Calu3 (cell line): ENCODE data around the gene ACSS3. TPM values are rescaled to one million over a fixed set of nuclear protein-coding genes. Genes with fewer than 3 reads are reported as not detected.

Experiments used
- BruUV-seq: library from RNA; stranded (reverse); fragments of 400-500 nt; replicated peaks from 2 replicates; lab custom pipeline; 2021; lab: Mats Ljungman, UMichigan
- CTCF ChIA-PET: fragments of 300-600 bp; sonication (Branson Sonifier 250); formaldehyde crosslinking; loops from one replicate; lab custom pipeline; 2022; ENCODE audit warnings: antibody characterized with exemption; lab: Charles Lee
- DNase-seq: peaks from one replicate; pipeline ENCODE4 v3.0.0; 2022
- H3K27ac Mint-ChIP-seq: one replicate; pipeline ENCODE4 v1.8.0; 2022; ENCODE audit warnings: mixed read lengths; ENCODE audit not compliant: unreplicated experiment
- H3K27me3 Mint-ChIP-seq: one replicate; pipeline ENCODE4 v1.8.0; 2022; ENCODE audit warnings: mixed read lengths; ENCODE audit not compliant: unreplicated experiment
- H3K36me3 Mint-ChIP-seq: one replicate; pipeline ENCODE4 v1.8.0; 2022; ENCODE audit warnings: mild to moderate bottlenecking, moderate library complexity, mixed read lengths; ENCODE audit not compliant: insufficient read depth, unreplicated experiment
- H3K4me1 Mint-ChIP-seq: one replicate; pipeline ENCODE4 v1.8.0; 2022; ENCODE audit warnings: mild to moderate bottlenecking, low read depth, mixed read lengths; ENCODE audit not compliant: unreplicated experiment
- H3K4me3 Mint-ChIP-seq: one replicate; pipeline ENCODE4 v1.8.0; 2022; ENCODE audit warnings: mild to moderate bottlenecking, low read depth, moderate library complexity, mixed read lengths; ENCODE audit not compliant: unreplicated experiment
- H3K9me3 Mint-ChIP-seq: one replicate; pipeline ENCODE4 v1.8.0; 2022; ENCODE audit warnings: low read depth, mixed read lengths; ENCODE audit not compliant: unreplicated experiment
- intact Hi-C: fragments of 100-400 bp; cut with micrococcal nuclease; formaldehyde crosslinking; loops from one replicate; pipeline ENCODE4 v1.10.0; 2022; ENCODE audit not compliant: unreplicated experiment
- total RNA-seq: library from RNA; stranded (reverse); gene quantifications from 2 replicates; pipeline ENCODE4 v1.2.3, GENCODE V29; 2022
- TF ChIP-seq, protein P1 (sequence below): fragments of 200-600 bp; IDR thresholded peaks from one replicate; pipeline ENCODE4 v1.8.0; 2022; ENCODE audit warnings: antibody characterized with exemption; ENCODE audit not compliant: unreplicated experiment

The ACSS3 gene
- total RNA-seq, 1 experiment from 2014 or later: 0.21 TPM

DNA sequence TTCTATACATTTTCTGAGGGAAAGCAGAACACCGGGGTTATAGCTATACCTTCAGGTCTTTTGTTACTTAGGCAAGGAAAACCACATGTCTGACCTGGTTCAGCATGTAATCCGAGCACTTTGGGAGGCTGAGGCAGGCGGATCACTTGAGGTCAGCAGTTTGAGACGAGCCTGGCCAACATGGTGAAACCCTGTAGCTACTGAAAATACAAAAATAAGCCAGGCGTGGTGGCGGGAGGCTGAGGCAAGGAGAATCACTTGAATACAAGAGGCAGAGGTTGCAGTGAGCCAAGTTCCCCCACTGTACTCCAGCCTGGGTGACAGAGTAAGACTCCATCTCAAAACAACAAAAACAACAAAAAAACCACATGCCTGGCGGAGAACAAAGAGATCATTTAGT is 177.6 kb downstream of the ACSS3 start:
- Mint-ChIP-seq H3K36me3 (no peaks in the 10 kb centered on the region), H3K4me3 (no peak overlapping the region), H3K27ac (no peak overlapping the region), H3K27me3 (no peaks in the 10 kb centered on the region), H3K9me3 (no peaks in the 10 kb centered on the region), H3K4me1 (no peaks in the 10 kb centered on the region)
- CTCF ChIA-PET: no interaction called here
- intact Hi-C loops: loop anchor here (5.0 kb wide), 8 partner anchors 108 to 1058 kb away; partner anchors contain the start of gene LIN7A
- TF ChIP-seq, protein P1, sequence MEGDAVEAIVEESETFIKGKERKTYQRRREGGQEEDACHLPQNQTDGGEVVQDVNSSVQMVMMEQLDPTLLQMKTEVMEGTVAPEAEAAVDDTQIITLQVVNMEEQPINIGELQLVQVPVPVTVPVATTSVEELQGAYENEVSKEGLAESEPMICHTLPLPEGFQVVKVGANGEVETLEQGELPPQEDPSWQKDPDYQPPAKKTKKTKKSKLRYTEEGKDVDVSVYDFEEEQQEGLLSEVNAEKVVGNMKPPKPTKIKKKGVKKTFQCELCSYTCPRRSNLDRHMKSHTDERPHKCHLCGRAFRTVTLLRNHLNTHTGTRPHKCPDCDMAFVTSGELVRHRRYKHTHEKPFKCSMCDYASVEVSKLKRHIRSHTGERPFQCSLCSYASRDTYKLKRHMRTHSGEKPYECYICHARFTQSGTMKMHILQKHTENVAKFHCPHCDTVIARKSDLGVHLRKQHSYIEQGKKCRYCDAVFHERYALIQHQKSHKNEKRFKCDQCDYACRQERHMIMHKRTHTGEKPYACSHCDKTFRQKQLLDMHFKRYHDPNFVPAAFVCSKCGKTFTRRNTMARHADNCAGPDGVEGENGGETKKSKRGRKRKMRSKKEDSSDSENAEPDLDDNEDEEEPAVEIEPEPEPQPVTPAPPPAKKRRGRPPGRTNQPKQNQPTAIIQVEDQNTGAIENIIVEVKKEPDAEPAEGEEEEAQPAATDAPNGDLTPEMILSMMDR: no peak
- no TSS peak for BruUV-seq
- no peak for DNase-seq

DNA sequence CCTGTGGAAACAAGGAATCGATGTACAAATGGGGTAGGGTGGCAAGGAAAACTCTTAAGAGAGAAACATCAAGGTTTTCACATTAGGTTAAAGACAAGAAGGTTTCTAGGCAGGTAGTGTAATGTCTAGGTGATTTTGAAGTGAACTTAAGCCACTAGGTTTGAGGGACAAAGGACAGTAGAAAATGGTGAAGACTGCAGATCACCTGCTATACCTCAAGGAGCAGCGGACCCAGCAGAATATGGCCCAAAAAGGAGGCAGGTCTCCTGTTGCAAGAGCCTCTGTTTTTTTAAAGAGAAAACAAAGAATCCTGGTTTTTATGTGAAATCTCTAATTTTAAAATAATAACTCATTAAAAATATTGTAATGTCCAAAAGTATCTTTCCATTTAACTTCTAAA is 178.1 kb downstream of the ACSS3 start:
- BruUV-seq: no TSS peak
- H3K9me3 Mint-ChIP-seq: no peaks in the 10 kb centered on the region
- TF ChIP-seq, protein P1: no peak
- H3K27ac Mint-ChIP-seq: no peak overlapping the region
- H3K4me1 Mint-ChIP-seq: no peaks in the 10 kb centered on the region
- DNase-seq: no peak
- CTCF ChIA-PET: no interaction called here
- intact Hi-C loops: loop anchor here (5.0 kb wide), 8 partner anchors 109 to 1059 kb away; partner anchors contain the start of gene LIN7A
- no peaks in the 10 kb centered on the region for H3K36me3 Mint-ChIP-seq
- H3K4me3 Mint-ChIP-seq: no peak overlapping the region
- H3K27me3 Mint-ChIP-seq: no peaks in the 10 kb centered on the region

DNA sequence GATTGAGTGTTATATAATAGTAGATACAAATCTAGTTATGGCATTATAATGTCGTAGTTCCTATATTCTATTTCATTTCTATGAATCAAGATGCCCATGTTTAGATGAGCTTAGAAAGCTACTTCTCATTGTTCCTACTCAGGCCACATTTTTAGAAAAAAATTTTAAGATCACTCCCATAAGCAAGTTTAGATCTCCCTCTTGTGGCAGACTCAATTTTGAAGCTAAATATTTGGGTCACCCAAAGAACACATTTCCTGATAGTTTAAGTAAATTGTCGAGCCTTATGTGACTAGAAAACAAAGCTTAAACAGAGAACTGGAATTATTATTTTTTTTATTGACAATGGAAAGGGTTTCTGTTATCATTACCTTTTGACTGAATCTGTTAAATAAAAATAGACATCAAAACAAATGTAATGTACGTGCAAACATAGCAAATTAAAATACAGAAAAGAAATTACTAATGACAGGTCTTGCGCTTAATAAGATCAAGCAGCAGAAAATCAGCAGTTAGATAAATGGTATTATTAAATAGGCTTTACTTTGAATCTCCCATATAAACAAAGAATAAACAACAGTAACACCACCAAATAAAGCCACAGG is 180.2 kb downstream of the ACSS3 start:
- Mint-ChIP-seq H3K4me3 (no peak overlapping the region), H3K27ac (no peak overlapping the region), H3K36me3 (no peaks in the 10 kb centered on the region), H3K9me3 (no peaks in the 10 kb centered on the region), H3K27me3 (no peaks in the 10 kb centered on the region), H3K4me1 (no peaks in the 10 kb centered on the region)
- BruUV-seq: no TSS peak
- intact Hi-C loops: loop anchor here (1.0 to 5.0 kb wide), 10 partner anchors 111 to 1061 kb away; partner anchors contain the start of gene LIN7A
- DNase-seq: peak; percentile 30
- TF ChIP-seq, protein P1: peak; percentile 19
- CTCF ChIA-PET: interaction anchor here (0.6 to 1.1 kb wide), 6 partner anchors 36 to 1063 kb away, joined by 3 to 11 read pairs (median 3); no protein-coding TSS in a partner anchor

DNA sequence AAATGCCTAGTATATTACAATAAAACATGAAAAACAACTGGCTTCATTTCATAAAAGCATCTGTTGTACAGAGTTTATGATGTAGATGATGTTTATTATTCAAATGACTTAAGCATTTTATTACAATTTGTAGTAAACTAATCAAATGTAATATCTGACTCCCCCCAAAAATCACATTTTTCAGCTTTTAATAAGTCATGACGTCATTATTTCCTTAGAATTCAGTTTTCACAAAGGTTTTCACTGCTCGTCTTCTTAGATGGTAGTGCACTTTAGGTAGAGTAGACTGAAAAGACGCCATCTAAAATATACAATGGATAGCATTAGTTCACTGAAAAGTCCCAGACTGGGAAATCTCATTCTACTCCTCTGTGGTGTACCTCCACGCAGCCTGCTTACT is 181.5 kb downstream of the ACSS3 start:
- no peak for DNase-seq
- TF ChIP-seq, protein P1: no peak
- no TSS peak for BruUV-seq
- no peaks in the 10 kb centered on the region for H3K27me3 Mint-ChIP-seq
- H3K4me3 Mint-ChIP-seq: no peak overlapping the region
- intact Hi-C loops: loop anchor here (2.0 to 5.0 kb wide), 9 partner anchors 112 to 1062 kb away; partner anchors contain the start of gene LIN7A
- H3K27ac Mint-ChIP-seq: no peak overlapping the region
- no peaks in the 10 kb centered on the region for H3K4me1 Mint-ChIP-seq
- H3K36me3 Mint-ChIP-seq: no peaks in the 10 kb centered on the region
- CTCF ChIA-PET: no interaction called here
- no peaks in the 10 kb centered on the region for H3K9me3 Mint-ChIP-seq
